EH (cell line): ENCODE measurements around the gene C5orf22.
A peak's percentile ranks its signal among the peaks of the same experiment; 100 is the strongest.
"Not testable (repeated sequence)": the region's sequence is repeated elsewhere in the genome, so short reads cannot be mapped to it uniquely, and the experiment has no call there.

ENCODE experiments used
- DNase-seq: peaks from one replicate; pipeline ENCODE4 v3.0.0-alpha.2; 2015; ENCODE audit warnings: low read depth

C5orf22 gene

DNA sequence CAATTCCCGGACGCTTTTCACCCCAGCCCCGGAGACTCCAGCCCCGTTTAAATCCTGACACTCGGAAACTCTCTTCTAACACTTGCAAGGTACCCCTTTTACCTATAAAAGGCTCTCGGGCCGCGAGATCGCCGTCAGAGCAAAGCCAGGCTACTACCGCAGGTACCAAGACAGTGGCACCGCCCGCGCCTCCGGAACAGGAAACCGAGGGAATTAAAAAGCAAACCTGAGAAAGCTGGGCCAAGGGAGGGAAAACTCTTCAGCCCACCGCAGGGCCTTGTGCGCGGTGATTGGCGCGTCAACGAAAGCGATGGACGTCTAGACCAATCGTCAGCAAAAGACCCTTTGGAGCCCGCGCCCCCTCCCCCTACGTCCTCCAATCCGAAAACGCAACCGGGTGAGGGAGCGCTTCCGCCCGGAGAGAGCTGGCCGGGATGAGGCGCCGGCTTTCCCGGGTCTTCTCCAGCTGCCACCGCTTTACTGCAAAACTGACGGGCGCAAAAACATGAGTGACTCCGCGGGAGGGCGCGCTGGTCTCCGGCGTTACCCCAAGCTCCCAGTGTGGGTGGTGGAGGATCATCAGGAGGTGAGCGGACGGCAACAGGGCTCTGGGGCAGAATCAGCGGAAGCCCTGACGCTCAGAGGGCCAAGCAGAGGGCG is at the start of gene C5orf22, which contains the start of gene DROSHA:
Gene C5orf22, plus strand, starts transcription at position 414 of the 660 bp plus-strand sequence. Its CDS starts 92 bp downstream, at position 506.
Gene DROSHA, minus strand, starts transcription at position 206 of the 660 bp plus-strand sequence. CDS start 3,034 bp downstream, outside the sequence.
- DNase-seq = peak; percentile 97

DNA sequence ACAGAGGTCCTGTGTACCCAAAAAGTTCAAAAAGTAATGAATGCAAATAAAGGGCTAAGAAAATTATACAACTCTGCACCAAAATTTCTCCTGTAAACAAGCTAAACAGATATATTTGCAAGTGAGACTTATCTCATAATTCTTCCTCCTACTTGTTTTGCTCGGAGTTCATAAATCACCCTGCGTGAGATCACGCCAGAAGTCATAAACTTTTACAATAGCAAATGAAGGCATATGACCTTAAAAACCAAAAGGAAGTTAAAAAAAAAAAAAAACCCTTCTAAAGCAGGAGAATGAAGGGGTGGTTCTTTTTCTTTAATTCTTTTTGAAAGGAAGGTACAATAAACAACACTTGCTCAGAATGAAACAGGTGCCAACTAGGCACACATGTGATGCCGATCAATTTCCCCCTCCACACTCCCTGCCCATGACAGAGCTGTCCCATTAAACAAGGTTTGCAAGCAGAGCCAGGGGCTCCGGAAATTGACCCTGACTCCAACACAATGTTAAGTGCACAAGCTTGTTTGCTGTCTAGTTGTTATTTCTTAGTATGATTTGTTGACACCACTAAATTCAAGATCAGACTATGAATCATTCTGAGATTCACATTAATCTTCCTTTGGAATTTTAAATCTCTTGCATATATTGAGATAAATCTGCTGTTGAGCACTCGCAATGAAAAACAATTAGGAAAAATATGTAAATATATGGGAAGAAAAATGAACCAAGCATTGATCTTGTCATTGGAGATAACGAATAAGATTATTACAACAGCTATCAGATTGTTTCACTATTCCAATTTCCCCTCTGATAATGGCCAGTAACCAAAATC is 46.5 kb upstream of the C5orf22 start:
- DNase-seq = no peak

DNA sequence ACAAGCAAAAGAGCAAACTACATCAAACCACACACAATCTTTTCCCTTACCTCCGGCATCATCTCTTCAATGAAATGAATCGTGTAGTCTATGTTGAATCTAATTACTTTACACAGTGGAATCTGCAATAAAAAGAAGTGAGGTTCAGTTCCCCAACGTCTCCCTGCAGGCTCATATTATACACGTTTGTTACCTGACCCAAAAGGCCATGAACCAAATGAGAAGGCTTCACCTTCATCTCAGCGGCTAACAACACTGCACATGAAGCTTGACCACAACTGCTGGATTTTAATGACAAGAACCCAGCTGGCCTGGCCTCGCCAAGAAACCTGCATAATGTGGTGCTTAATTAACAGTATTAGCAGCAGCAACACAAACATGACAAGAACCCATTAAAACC is 45.7 kb upstream of the C5orf22 start:
- no peak for DNase-seq

DNA sequence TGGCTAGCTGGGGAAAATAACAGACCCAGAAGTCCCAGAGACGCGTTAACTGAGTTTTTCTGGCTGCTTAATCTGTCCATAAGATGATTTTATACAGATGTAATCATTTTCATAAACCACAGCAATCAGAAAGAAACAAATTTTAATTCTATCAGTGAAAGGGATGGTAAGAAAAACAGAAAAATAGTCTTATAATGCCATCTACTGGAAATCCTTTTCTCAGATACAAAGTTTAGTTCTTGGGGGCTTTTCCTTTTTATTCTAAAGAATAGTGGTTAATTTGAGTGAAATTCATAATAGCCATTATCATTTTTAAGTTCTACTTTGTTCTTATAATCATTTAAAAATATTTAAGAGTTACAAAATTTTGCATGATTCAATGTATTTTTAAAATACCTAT is 44.6 kb upstream of the C5orf22 start:
- no peak for DNase-seq

DNA sequence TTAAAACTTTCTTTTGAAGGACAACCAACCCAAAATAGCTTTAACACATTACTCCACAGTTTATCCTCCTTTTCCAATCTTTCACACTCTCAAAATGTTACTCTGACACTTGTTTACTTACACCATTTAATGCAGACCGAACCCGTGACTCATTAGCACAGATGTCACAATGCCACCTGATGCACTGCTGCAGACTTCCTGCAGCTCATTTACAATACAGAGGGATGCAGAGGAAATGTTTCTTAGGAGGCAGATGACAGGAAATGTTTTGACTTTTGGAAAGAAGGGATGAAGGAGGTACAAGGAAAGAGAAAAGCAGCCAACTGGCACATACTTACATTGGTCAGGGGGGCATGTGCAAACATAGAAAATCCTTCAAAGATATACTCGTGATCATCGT is 39.2 kb upstream of the C5orf22 start:
- peak; percentile 26 for DNase-seq

DNA sequence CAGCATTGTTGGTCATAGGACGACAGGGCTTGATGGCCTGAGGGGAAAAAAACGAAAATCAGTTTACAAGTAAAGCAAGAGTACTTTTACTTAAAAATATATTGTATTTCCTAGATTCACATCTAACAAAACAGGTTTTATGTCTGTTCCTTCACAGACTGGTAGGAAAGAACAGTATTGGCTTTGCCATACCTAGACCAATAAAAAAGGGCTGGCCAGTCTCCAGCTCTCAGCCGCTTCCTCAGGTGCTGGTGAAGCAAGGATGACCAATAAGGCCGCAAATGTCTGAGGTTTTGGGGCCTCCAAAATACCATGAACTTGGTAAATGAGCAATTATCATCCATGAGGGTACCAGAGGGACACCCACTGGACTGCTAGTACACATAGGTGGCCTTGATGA is 36.8 kb upstream of the C5orf22 start:
- DNase-seq = no peak

DNA sequence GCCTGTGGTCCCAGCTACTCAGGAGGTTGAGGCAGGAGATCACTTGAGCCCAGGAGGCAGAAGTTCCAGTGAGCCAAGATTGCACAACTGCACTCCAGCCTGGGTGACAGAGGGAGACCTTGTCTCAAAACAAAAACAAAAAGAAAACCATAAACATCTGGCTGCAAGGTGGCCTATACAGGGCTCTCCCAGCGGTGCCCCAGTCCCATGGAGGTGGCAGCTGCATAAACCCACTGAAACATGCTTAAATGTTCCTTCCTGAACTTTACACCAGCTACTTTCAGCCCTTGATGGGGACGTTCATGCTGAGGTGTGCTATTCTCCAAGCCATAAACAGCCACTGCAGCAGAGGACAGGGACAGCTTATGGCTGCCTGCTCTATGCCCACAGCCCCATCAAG is 35.8 kb upstream of the C5orf22 start:
- DNase-seq = no peak

DNA sequence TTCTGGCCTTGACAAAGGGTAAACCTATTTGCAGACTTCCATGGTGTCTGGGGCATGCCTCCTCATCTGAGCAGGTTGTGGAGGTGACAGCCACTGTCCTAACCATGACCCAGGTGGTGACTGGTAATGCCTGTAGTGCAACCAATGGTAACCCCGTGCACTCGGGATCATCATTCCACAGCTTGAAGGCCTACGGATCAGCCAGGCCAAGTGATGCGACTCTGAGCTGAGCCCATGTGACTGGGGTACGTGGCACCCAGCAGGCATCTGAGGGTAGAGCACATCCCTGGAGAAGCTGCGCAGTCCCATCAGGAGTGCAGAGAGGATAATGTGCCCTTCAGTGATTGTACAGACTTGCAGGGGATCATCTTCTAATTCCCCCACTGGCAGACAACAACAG is 35.2 kb upstream of the C5orf22 start:
- no peak for DNase-seq

DNA sequence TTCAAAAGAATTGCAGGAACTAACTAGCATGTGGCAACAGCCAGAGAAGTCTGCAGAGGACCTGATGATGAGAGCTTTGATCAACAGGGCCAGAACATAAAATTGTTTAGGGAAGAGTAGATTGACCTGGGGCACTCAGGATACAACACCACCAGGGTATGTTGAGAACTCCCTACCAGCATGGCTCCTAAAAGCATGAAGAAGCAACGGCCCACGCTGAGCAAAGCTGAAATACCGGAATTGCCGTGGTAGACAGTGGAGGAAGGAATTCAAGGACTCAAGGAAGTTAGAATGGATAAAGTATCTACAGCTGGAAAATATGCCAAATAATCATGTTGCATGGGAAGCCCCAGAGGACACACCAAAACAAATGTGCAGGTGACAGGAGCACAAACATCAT is 31.8 kb upstream of the C5orf22 start:
- no peak for DNase-seq

DNA sequence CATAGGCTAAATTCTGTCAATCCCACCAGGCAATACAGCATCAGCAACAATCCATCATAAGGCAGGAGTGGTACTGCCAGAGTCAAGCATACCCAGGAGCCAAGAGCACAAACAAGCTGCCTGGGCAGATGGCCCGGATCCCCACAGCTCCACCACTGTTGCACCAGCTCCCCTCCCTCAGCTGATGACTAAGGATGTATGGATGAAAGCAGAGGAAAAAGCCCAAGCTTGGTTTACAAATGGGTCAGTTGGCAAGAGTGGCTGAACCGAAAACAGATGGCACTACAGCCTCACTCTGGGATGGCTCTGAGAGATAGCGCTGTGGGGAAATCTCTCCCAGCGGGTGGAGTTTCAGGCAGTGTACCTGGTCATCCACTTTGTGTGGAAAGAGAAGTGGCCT is 29.6 kb upstream of the C5orf22 start:
- no peak for DNase-seq

DNA sequence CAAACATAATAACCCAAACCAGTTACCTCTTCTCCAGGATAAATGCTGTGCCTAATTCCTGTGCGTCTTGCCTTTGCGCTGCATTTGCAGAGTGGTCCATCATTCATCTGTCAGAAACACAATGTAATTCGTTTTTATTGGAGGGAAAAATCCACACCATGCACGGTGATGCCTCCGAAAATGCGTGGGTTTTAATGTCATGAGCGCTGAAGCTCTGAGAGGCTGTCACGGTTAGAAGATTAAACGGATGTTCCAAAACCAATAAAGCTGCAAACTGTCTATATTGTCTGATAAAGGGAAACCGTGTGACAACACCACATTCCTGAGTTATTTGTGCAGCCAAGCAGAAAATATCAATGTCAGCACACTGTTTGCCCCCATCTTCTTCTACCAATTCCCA is 27.6 kb upstream of the C5orf22 start:
- DNase-seq = no peak

DNA sequence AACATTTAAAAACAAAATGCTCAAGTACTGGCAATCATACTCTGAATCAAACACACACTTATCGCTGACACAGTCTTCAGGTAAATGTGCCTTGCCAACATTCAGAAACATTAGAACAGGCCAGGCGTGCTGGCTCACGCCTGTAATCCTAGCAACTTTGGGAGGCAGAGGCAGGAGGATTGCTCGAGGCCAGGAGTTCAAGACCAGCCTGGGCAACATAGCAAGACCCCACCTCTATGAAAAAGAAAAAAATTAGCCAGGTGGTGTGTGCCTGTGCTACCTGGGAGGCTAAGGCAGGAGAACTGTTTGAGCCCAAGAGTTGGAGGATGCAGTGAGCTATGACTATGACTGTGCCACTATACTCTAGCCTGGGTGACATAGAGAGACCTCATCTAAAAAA is 20.8 kb upstream of the C5orf22 start:
- no peak for DNase-seq

DNA sequence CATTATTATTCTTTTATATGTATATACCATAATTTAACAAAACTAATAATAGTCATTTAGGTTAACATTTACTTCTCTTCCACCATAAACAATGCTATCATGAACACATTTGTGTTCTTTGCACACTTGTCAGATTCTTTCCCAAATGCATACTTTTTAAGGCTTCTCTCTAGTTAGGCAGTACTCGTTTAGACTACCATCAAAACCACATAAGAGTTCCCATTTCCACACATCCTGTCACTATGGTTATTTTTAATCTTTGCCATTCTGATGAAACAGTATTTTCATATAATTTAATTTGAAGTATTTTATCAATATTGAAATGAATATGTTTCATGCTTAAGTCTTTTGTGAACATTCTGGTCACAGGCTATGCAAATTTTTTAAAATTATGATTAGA is 15.3 kb upstream of the C5orf22 start:
- no peak for DNase-seq

DNA sequence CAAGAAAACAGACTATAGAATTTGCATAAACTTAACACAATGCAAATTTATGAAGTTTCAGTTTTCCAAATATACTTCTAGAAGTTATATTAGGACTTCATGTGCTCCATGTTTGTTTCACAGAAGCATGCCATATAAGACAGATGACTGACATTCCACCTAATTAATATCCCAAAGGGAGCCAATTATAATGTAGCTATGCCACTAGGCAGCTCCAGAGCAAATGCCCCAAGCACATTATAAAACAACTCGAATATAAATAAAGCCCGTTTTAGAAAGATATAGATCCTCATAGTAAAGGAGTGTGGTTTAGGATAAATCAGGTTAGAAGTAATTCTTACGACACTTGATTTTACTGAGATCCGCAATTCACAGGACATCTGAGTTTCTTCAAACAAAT is 9.1 kb upstream of the C5orf22 start:
- DNase-seq = no peak

DNA sequence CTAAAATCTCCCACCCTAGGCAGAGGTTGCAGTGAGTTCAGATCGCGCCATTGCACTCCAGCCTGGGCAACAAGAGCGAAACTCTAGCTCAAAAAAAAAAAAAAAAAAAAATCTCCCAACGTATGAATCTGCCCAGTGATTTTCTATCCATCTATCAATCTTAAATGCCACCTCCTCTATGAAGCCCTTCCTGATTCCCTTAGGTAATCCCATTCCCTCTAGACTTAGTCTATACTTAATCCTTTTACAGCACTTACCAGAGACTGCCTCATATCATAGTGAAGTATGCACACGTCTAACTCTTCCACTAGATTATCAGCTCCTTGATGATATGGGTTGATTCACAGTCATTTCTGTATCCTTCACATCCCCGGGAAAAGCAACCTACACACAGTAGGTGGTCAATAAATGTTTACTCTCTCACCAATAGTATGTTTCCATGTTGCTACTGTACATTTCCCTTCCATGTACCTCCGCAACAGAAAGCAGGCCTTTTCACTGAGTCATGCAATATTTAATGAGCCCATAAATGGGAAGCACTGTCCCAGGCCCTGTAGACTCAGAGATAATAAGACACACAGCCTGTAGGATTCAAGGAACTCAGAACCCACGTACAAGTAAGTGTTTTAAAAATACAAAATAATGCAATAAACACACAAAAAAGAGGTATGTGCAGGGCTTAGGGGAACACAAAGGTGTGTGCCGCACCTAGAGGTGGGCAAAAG is 1.4 kb upstream of the C5orf22 start:
- DNase-seq = peak; percentile 58

DNA sequence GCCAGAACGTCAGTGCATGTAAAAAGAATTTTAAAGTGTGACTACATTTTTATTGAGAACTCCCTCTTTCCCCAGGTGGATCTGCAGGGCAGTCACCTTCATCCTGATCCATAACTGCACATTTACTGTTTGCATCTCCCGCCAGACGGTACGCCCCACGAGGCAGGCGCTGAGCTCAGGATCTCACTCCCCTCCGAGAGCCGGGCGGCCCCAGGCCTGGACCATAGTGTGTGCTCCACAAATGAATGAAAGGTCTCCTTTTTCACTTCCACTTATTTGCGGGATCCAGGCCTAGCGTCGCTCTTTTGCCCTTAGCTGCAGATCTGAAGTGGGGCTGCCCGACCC is 586 bp upstream of the C5orf22 start:
- DNase-seq = peak; percentile 39

DNA sequence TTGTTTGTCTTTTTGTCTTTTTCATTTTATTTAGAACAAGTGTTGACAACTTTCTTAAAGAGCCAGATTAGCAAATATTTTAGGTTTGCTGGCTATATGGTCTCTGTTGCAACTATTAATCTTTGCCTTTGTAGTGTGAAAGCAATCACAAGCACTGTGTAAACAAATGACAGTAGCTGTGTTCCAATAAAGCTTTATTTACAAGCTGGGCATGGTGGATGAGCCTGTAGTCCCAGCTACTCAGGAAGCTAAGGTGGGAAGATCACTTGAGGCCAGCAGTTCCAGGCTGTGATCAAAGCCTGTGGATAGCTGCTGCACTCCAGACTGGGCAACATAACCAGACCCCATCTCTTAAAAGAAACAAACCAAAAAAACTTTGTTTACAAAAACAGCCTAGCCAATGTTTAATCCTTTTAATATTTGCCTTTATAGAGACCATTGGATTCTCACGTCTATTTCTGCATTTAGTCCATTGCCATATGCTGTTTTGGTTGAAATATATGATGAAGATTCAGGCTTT is 2.5 kb downstream of the C5orf22 start:
- no peak for DNase-seq

DNA sequence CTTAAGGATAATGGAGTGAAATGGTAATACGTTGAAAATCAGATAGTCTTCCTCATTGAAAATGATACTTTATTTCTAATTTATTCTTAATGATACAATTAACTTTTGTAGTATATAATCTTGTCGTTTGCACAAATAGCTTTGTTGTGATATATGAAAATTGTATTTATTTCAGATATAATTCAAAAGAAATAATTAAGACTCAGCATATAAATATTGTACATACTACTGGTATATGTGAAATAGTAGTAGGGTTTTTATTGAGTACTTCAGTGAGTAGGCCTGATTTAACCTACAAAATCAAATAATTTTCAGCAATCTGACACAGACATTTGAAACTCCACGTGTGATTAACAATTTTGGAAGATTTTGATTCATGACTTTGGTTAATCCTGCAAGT is 4.8 kb downstream of the C5orf22 start:
- no peak for DNase-seq

DNA sequence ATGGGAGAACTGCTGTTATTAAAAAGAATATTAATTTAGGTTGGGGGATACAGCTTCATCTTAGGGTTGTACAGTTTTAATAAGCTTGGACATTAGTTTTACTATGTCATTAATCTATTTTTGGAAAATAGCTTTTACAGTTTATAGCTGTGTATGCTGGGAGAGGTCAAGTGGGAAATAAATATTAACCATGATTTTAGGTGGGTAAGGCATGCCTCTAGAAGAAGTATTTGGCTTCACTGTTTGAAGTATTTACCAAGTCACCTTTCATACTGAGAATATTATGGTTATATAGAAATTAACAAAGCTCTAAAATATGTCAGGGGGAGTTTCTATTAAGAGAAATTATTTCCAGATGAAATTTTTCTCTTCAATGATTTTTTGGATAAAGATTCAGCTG is 5.2 kb downstream of the C5orf22 start:
- no peak for DNase-seq

DNA sequence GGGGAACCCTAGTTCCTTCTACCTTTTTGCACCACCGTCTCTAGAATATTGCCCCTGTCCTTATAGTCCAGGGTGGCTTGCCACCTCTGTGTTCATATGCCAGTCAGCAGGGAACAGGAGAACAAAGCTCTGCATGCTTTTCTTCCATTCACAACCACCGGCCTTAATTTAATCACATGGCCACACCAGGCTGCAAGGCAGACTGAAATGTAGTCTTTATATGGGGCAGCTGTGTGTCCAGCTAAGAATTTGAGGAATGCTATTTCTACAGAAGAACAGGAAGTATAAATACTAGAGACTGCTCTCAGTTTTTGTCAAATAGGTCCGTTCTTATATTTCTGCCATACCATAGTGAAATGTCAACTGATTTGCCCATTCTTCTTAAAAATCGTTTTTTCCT is 5.8 kb downstream of the C5orf22 start:
- peak; percentile 51 for DNase-seq

DNA sequence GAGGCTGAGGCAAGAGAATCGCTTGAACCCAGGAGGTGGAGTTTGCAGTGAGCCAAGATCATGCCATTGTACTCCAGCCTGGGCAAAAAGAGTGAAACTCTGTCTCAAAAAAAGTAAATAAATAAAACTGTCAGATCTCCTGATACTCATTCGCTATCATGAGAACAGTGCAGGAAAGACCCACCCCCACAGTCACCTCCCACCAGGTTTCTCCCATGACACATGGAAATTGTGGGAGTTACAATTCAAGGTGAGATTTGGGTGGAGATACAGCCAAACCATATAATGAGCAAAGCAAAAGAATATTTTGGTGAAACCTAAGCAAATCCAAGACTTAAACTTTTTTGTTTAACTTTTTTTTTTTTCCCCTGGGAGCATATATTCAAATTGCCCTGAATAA is 17.0 kb downstream of the C5orf22 start:
- DNase-seq = not testable (repeated sequence)

DNA sequence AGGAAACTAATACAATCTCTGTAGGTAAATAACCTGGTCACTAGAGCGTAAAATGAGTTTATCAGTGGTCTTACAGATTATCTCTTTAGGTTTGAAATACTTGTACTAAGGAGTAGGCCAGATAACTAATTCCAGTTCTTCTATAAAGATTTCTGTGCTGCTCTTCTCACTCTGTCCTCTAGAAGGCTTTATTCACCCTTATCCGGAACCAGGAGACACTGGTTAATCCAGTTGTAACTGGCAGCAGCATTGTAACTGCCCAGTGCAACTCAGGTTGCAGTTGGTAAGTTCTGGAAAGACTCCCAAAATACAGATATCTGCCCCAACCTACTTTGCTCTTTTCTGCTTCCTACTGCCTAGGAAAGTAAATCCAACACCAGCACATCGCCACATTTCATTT is 19.8 kb downstream of the C5orf22 start:
- no peak for DNase-seq

DNA sequence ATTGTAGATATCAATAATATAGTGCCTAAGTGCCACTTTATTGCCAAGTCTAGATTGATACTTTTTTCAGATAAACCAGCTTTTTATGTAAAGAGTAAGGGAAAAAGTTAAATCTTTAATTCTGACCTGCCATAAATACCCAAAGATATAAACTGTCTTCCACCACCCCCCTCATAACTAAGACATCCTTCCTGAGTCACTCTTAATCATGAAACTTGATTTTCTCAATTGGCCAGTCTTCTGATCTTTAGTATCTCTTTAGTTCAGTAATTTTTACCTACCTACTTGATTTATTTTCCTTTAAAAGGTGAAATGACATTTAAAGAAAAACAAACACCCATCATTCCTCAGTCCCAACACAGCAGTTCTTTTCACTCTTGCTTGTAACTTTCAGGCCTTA is 21.8 kb downstream of the C5orf22 start:
- peak; percentile 9 for DNase-seq
